DMS53 treated with DMSO at 0.1 percent for 48 hours (cell line): Measurements from ENCODE around the gene HPGDS.
"Not testable (repeated sequence)": the region's sequence is repeated elsewhere in the genome, so short reads cannot be mapped to it uniquely, and the experiment has no call there.

Source experiments
- DNase-seq: peaks from one replicate; lab custom pipeline; 2025; ENCODE audit not compliant: unreplicated experiment; lab: John Stamatoyannopoulos, UW

HPGDS gene

GRCh38 chr4:94342694-94343093 lies at the start of gene HPGDS:
HPGDS (minus strand) TSS chr4:94342836; CDS start chr4:94334629, 8,207 bp downstream.
- no peak for DNase-seq

- no peak for DNase-seq
Observed at GRCh38 chr4:94390804-94391410, 48.3 kb upstream of the HPGDS start.

DNA sequence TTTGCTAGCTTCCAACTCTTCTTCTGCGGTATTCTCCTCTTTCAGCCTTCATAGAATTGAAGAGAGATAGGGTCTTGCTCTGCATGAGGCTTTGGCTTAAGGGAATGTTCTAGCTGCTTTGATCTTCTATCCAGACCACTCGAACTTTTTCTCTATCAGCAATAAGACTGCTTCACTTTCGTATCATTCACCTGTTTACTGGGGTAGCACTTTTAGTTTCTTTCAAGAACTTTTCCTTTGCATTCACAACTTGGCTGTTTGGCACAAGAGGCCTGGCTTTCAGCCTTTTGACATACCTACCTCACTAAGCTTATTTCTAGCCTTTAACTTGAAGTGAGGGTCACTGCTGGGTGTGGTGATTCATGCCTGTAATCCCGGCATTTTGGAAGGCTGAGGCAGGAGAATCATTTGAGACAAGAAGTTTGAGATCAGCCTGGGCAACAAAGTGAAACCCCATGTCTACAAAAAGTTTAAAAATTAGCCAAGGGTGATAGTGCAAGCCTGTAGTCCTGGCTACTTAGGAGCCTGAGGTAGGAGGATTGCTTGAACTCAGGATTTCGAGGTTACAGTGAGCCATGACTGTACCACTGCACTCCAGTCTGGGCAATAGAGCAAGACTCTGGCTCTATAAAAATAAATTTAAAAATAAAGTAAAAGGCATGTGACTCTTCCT lies 47.1 kb upstream of the HPGDS start:
- no peak for DNase-seq

GRCh38 chr4:94387965-94388364 lies 45.3 kb upstream of the HPGDS start:
- not testable (repeated sequence) for DNase-seq

- not testable (repeated sequence) for DNase-seq
Observed at GRCh38 chr4:94385452-94385851, 42.8 kb upstream of the HPGDS start.

DNA sequence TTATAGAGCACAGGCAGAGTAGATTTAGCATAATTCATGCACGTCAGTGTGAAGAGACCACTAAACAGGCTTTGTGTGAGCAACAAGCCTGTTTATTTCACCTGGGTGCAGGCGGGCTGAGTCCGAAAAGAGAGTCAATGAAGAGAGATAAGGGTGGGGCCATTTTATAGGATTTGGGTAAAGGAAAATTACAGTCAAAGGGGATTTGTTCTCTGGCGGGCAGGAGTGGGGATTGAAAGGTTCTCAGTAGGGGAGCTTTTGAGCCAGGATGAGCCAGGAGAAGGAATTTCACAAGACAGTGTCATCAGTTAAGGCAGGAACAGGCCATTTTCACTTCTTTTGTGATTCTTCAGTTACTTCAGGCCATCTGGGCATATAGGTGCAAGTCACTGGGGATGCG lies 40.3 kb upstream of the HPGDS start:
- DNase-seq, result not testable (repeated sequence)

GRCh38 chr4:94378047-94378446 lies 35.4 kb upstream of the HPGDS start:
- DNase-seq, result no peak

GRCh38 chr4:94377294-94377693 lies 34.7 kb upstream of the HPGDS start:
- no peak for DNase-seq

DNA sequence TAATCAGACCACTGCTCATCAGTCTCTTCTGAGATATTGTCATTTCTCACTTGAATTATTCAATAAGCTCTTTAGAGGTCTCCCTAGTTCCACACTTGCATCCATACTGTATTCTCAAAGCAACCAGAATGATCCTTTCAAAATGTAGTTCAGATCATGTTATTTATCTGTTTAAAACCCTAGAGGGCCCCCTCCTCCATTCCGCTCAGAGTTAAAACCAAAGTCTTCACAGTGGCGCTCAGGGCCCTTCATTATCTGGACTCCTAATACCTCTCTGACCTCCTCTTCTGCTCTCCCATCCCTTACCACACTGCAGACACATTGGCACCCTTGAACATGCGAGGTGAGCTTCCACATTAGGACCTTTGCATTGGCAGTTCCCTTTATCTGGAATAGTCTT lies 32.7 kb upstream of the HPGDS start:
- no peak for DNase-seq

DNA sequence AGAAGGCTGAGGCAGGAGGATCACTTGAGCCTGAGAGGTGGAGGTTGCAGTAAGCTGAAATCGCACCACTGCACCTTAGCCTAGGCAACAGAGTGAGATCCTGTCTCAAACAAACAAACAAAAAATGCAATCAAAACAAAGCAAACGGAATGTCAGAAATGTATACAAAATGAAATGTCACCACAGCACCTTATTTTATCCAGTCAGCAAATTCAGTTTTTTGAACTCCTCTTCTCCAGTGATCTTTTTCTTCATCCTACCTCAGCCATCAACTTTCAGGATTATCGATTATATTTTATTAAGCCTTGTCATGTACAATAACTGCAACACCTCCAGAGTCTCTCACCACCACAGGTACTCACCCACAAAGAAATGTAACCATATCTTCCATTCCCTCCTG lies 31.1 kb upstream of the HPGDS start:
- no peak for DNase-seq

DNA sequence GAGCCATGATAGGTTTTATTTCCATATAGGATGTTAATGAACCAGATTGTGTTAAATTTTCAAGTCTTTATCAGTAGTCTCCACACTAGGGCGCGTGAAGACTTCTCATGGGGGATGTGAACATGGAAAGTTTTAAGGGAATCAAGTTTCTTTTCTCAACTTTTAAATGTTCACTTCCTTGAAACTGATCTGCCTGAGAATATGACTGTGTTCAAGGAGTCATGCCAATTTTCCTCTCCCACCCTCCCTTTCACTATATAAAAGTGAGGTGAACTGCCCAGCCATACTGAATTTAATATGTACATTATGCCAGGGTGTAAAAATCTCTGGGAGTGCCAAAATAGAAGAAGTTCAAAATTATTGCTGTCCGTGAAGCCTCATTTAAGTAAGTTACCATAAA lies 30.4 kb upstream of the HPGDS start:
- DNase-seq, result no peak

- DNase-seq, result no peak
Observed at GRCh38 chr4:94372228-94372978, 29.8 kb upstream of the HPGDS start.

- DNase-seq, result no peak
Observed at GRCh38 chr4:94371290-94371689, 28.7 kb upstream of the HPGDS start.

DNA sequence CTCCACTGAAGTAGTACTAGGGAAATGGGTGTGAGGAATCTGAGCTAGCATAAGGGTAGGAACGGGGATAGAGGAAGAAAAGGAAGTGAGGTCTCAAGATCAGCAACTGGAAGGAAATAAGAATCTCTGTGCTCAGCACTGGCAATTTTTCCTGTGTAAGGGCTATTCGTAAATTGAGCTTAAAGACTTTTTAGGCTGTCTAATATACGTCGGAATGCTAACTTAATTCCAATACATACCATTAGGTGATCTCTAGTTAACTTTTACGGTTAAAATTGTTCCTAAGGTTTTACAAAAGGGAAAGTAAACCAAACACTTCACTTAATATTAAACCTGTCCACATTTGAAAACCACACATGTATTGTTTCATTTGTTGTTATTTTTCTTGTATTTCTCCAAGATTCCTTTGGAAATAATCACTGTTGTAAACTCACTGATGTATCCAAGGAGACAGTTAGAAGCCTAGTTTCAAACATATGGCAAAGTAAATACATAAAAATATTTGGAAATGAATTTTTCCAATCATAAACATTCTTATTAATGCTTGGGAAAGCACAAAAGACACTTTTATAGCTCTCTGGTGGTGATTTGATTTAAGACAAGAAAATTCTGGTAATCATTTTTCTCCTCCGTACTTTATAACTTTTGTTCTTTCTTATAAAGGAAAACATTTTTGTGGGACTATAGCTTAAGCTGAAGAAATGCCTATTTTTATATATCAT lies 28.1 kb upstream of the HPGDS start:
- DNase-seq, result no peak

- no peak for DNase-seq
Observed at GRCh38 chr4:94369046-94369445, 26.4 kb upstream of the HPGDS start.

GRCh38 chr4:94368459-94368858 lies 25.8 kb upstream of the HPGDS start:
- DNase-seq, result no peak

DNA sequence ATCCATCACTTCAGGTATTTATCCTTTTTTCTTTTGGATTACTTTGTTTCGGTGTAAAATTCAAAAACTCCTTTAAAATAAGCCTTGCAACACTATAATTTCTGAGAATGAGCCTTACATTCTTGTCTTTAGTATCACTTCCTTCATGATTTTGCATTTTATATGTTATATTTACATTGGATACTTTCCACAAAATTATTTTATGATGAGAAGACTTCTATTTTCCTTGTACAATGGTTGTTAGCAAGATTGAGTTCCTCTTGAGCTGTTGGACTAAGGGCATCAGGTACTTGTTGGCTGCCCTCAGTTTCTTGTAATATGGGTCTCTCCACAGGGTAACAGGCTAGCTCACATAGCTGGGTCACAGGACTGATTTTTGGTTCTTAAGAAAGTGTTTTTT lies 22.7 kb upstream of the HPGDS start:
- no peak for DNase-seq

DNA sequence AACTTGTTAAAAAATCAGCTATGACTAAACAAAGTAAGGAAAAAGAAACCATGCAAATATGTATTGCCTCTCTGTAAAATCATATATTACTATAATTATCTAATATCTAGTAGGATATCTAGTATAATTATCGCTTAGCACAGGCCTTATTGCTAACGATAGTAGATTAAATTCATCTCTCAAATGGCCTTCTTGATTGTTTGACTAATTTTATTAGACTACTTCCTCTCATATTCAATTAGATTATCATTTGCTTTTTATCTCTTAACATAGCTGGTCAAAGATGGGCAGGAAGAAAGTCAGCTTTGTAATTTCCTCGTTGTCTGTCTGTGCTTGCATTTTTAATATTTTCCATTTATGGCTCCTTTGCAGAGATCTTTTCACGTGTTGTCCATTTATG lies 21.9 kb upstream of the HPGDS start:
- no peak for DNase-seq

DNA sequence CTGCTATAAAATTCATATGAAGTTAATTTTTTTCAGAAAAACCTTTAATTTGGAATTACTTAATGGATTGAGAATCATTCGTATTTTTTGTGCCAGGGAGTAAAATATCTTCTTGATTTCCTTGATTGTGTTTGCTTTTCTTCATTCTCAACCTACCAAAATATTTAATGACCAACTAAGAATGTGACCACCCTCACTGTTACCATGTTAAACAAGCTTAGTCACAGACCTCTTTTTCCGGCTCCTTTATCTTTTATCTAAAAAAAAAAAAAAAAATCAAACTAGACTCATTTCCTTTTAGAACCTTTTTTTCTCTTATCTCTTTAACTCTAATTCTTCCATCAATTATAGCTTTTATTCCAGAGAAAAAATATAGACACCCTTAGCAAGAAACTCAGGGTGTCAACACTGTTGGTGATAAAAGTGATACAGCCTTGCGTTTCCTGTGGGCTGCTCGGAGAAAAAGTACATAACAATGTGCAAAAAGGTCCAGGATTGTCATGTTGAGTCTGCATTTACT lies 20.6 kb upstream of the HPGDS start:
- no peak for DNase-seq

- no peak for DNase-seq
Observed at GRCh38 chr4:94359838-94360237, 17.2 kb upstream of the HPGDS start.

DNA sequence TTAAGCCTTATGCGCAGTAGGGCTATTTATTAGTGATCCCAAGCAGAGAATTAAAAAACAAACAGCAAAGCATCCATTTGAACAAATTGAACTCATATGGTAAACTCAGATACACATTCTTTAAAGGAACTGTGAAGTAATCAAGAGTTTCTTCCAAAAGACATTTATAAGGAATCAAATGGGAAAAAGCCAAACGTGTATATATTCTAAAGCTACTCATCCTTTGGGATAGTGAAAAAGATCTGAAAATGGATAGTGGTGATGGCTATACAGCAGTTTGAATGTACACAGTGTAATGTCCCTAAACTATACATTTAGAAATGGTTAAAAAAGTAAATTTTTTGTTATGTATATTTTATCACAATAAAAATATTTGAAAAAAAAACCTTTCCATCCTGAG lies 16.6 kb upstream of the HPGDS start:
- DNase-seq, result no peak
